Gastrocnemius medialis (tissue), 4 donors: Measurements from ENCODE around the gene EMD.
A peak's percentile ranks its signal among the peaks of the same experiment; 100 is the strongest.

Source experiments
- CTCF ChIP-seq, 5 experiments: fragments of 450-650 bp in 3 of 5; fragments of 200-600 bp in 2 of 5; sonication (generic) in 2 of 5; IDR thresholded peaks in 4 of 5; conservative IDR thresholded peaks in 1 of 5; 1 replicate in 4 of 5; 2 replicates in 1 of 5; pipeline ENCODE4 v1.5.1; 2016 to 2019; ENCODE audit warnings: antibody characterized with exemption in 5 of 5, mild to moderate bottlenecking in 3 of 5, moderate library complexity in 3 of 5
- POLR2A ChIP-seq, 2 donors: fragments of 450-650 bp; IDR thresholded peaks; one replicate each; pipeline ENCODE4 v1.6.1; 2017; ENCODE audit warnings: antibody characterized with exemption in 2 of 2, mild to moderate bottlenecking in 2 of 2, moderate library complexity in 2 of 2

- TF ChIP-seq CTCF (IDR thresholded peaks at IDR 0.05 in 4 of 5, conservative IDR thresholded peaks at IDR 0.05 in 1 of 5) (peak in 3 of 5 experiments; percentile 22 to 50 (median 38)), POLR2A (IDR thresholded peaks at IDR 0.05) (no peak)
Observed at GRCh38 chrX:154384284-154384892, 5.3 kb downstream of the EMD start.
